ENCODE results near the gene UQCC5. TPM values are rescaled to one million over a fixed set of nuclear protein-coding genes. Genes with fewer than 3 reads are reported as not detected.
A peak's percentile ranks its signal among the peaks of the same experiment; 100 is the strongest.

UQCC5 gene
- total RNA-seq, 8 experiments from 2014 or later, result 38.6 to 102 (median 65.6) TPM

GRCh38 chr3:52527732-52528585, 8.4 kb upstream of the UQCC5 start:
- no peak overlapping the region for H3K27ac ChIP-seq

GRCh38 chr3:52528586-52529375, 7.6 kb upstream of the UQCC5 start:
- Histone ChIP-seq H3K27ac (no peak overlapping the region), H3K4me1 (replicated peaks in 1 of 2) (peaks cover 11 to 12% of the 10 kb centered on the region in 2 donors), H3K4me3 (no peak overlapping the region)
- WGBS, 10 experiments, result 80 to 100% (median 92%) methylated on average over 1 to 7 of the region's 25 CpGs; no CpG with 5 or more reads in 6 of the 10 experiments
- ATAC-seq (replicated peaks in 6 of 8), result no peak
- in situ Hi-C loops (cut with MboI; ENCODE audit: low pct_unique_long_range_greater_than_20kb in 2 of 9, low sequenced_read_pairs in 9 of 9, unreplicated experiment in 9 of 9), result no loop called here

More at GRCh38 chr3:52527732-52528585, 8.4 kb upstream of the UQCC5 start:
- in situ Hi-C loops (cut with MboI; ENCODE audit: low pct_unique_long_range_greater_than_20kb in 2 of 9, low sequenced_read_pairs in 9 of 9, unreplicated experiment in 9 of 9), result no loop called here
- peaks cover 11 to 12% of the 10 kb centered on the region in 2 donors for H3K4me1 ChIP-seq (replicated peaks in 1 of 2)
- WGBS, 10 experiments, result 87 to 100% methylated on average over 1 to 3 of the region's 18 CpGs; no CpG with 5 or more reads in 8 of the 10 experiments
- ATAC-seq (replicated peaks in 6 of 8), result no peak
- H3K4me3 ChIP-seq, result no peak overlapping the region

GRCh38 chr3:52529376-52530333, 6.8 kb upstream of the UQCC5 start:
- WGBS, 10 experiments, result 72 to 100% (median 93%) methylated on average over 1 to 7 of the region's 12 CpGs; no CpG with 5 or more reads in 4 of the 10 experiments
- Histone ChIP-seq H3K4me1 (replicated peaks in 1 of 2) (peaks cover 15 to 19% of the 10 kb centered on the region in 2 donors), H3K4me3 (no peak overlapping the region), H3K27ac (no peak overlapping the region)
- in situ Hi-C loops (cut with MboI; ENCODE audit: low pct_unique_long_range_greater_than_20kb in 2 of 9, low sequenced_read_pairs in 9 of 9, unreplicated experiment in 9 of 9), result no loop called here
- peak in 1 of 8 experiments; percentile 15 for ATAC-seq (replicated peaks in 6 of 8)

GRCh38 chr3:52530918-52531826, 5.2 kb upstream of the UQCC5 start:
- peaks cover 23 to 30% of the 10 kb centered on the region in 2 donors for H3K4me1 ChIP-seq (replicated peaks in 1 of 2)
- H3K27ac ChIP-seq, result no peak overlapping the region
- peak overlapping the region in 1 of 5 donors; percentile 73 for H3K4me3 ChIP-seq
- ATAC-seq (replicated peaks in 6 of 8), result no peak
- WGBS, 10 experiments, result 20 to 100% (median 89%) methylated on average over 1 to 3 of the region's 10 CpGs; no CpG with 5 or more reads in 5 of the 10 experiments
- in situ Hi-C loops (cut with MboI; ENCODE audit: low pct_unique_long_range_greater_than_20kb in 2 of 9, low sequenced_read_pairs in 9 of 9, unreplicated experiment in 9 of 9), result no loop called here

GRCh38 chr3:52531860-52532516, 4.4 kb upstream of the UQCC5 start:
- Histone ChIP-seq H3K4me1 (replicated peaks in 1 of 2) (peaks cover 23 to 30% of the 10 kb centered on the region in 2 donors), H3K4me3 (peak overlapping the region; percentile 70 to 85 (median 75)), H3K27ac (peak overlapping the region in 1 of 2 donors; percentile 94)
- WGBS, 10 experiments, result 40 to 100% (median 60%) methylated on average over 1 to 4 of the region's 14 CpGs; no CpG with 5 or more reads in 4 of the 10 experiments
- in situ Hi-C loops (cut with MboI; ENCODE audit: low pct_unique_long_range_greater_than_20kb in 2 of 9, low sequenced_read_pairs in 9 of 9, unreplicated experiment in 9 of 9), result no loop called here
- no peak for ATAC-seq (replicated peaks in 6 of 8)

- peak in 1 of 8 experiments; percentile 4 for ATAC-seq (replicated peaks in 6 of 8)
- 0 to 83% (median 5%) methylated on average over 1 to 4 of the region's 5 CpGs; no CpG with 5 or more reads in 7 of the 10 experiments for WGBS, 10 experiments
- Histone ChIP-seq H3K4me3 (peak overlapping the region; percentile 70 to 85 (median 75)), H3K4me1 (replicated peaks in 1 of 2) (peaks cover 25 to 32% of the 10 kb centered on the region in 2 donors), H3K27ac (peak overlapping the region; percentile 79 to 94)
- in situ Hi-C loops (cut with MboI; ENCODE audit: low pct_unique_long_range_greater_than_20kb in 2 of 9, low sequenced_read_pairs in 9 of 9, unreplicated experiment in 9 of 9), result no loop called here
Measured at GRCh38 chr3:52532517-52532837, 3.9 kb upstream of the UQCC5 start.

- WGBS, 10 experiments, result 0 to 3% (median 0%) methylated on average over 2 to 8 of the region's 78 CpGs; no CpG with 5 or more reads in 7 of the 10 experiments
- Histone ChIP-seq H3K4me3 (peak overlapping the region; percentile 70 to 85 (median 75)), H3K27ac (peak overlapping the region; percentile 79 to 94), H3K4me1 (replicated peaks in 1 of 2) (peaks cover 31 to 37% of the 10 kb centered on the region in 2 donors)
- in situ Hi-C loops (cut with MboI; ENCODE audit: low pct_unique_long_range_greater_than_20kb in 2 of 9, low sequenced_read_pairs in 9 of 9, unreplicated experiment in 9 of 9), result no loop called here
- peak; percentile 0 to 1 (median 0) for ATAC-seq (replicated peaks in 6 of 8)
Measured at GRCh38 chr3:52532838-52533622, 3.4 kb upstream of the UQCC5 start.

- Histone ChIP-seq H3K27ac (peak within 1 kb of the TSS; percentile 79 to 94), H3K4me1 (replicated peaks in 1 of 2) (peaks cover 37 to 40% of the 10 kb centered on the region in 2 donors), H3K4me3 (peak within 1 kb of the TSS; percentile 70 to 85 (median 75))
- 0% methylated on average over 4 of the region's 91 CpGs; no CpG with 5 or more reads in 9 of the 10 experiments for WGBS, 10 experiments
- ATAC-seq (replicated peaks in 6 of 8), result peak; percentile 16 to 59 (median 50)
- in situ Hi-C loops (cut with MboI; ENCODE audit: low pct_unique_long_range_greater_than_20kb in 2 of 9, low sequenced_read_pairs in 9 of 9, unreplicated experiment in 9 of 9), result no loop called here
Measured at GRCh38 chr3:52533623-52534280, 2.7 kb upstream of the UQCC5 start, which contains the start of gene NT5DC2. NT5DC2 (minus strand) TSS chr3:52533857; CDS start chr3:52533737, 120 bp downstream.

- in situ Hi-C loops (cut with MboI; ENCODE audit: low pct_unique_long_range_greater_than_20kb in 2 of 9, low sequenced_read_pairs in 9 of 9, unreplicated experiment in 9 of 9), result no loop called here
- Histone ChIP-seq H3K27ac (peak overlapping the region; percentile 79 to 94), H3K4me3 (peak overlapping the region; percentile 70 to 85 (median 75)), H3K4me1 (replicated peaks in 1 of 2) (peaks cover 37 to 40% of the 10 kb centered on the region in 2 donors)
- 12 to 100% (median 57%) methylated on average over 1 to 20 of the region's 57 CpGs; no CpG with 5 or more reads in 3 of the 10 experiments for WGBS, 10 experiments
- ATAC-seq (replicated peaks in 6 of 8), result no peak
Measured at GRCh38 chr3:52534281-52535183, 1.9 kb upstream of the UQCC5 start.

Measured in motor neuron (in vitro differentiated cells).